GM18520 (cell line): Measurements from ENCODE around the gene KIF26A.

Experiments
- ATAC-seq: cut with Tn5 transposase; IDR thresholded peaks from one replicate; pipeline ENCODE4 v1.9.1; 2021; ENCODE audit not compliant: unreplicated experiment

The KIF26A gene

DNA sequence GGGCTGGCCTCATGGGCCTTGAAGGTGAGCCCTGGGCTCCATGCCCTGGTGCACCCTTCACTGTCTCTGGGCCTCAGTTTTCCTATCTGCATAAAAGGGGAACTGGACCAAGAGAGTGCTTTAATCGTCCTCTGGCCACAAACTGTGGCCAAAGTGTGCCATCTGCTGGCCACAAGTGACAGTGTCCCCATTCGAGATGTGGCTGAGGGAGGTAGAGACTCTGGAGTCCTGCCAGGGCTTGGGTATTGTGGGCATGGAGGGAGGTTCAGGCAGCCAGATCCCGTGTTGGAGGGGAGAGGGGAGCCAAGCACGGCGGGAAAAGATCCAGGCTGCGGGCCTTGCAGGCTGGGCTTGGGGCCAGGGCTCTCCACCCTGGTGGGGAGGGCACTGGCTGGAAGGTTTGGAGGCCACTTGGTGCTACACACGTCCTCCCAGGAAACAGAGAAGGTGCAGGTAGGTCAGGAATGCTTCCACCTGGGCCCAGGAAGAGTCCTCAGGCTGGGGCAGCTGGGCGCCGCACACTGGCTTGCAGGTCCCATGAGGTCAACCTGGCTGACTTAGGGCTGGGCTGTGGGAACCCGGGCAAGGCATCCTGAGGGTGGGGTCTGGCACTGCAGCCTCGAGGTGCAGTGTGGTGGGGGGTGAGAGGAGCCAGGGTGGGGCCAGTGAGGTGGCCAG lies 7.3 kb upstream of the KIF26A start:
- ATAC-seq: no peak

DNA sequence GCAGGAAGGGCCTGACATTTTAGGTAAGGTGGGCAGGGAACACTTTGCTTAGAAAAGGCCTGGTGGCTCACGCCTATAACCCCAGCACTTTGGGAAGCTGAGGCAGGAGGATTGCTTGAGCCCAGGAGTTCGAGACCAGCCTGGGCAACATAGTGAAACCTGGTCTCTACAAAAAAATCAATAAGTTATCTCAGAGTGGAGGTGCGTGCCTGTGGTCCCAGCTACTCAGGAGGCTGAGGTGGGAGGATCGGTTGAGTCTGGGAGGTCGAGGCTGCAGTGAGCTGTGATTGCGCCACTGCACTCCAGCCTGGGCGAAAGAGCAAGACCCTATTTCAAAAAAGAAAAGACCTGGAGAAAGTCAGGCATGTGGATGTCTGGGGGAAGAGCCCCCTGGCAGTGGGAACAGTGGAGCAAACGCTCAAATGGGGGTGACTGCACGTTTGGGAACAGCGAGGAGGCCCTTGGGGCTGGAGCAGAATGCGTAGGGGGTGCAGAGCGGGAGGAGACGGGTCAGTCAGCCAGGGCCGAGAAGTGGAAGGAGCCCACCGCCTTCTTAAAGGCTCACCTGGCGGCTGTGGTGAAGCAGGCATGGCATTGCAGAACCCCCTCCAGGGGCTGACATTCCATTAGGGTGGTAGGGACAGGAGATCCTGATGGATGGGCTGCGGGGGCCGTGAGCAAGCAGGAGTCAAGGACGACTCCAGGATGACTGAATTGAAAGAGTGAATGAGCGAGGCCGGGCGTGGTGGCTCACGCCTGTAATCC lies 6.2 kb upstream of the KIF26A start:
- no peak for ATAC-seq

DNA sequence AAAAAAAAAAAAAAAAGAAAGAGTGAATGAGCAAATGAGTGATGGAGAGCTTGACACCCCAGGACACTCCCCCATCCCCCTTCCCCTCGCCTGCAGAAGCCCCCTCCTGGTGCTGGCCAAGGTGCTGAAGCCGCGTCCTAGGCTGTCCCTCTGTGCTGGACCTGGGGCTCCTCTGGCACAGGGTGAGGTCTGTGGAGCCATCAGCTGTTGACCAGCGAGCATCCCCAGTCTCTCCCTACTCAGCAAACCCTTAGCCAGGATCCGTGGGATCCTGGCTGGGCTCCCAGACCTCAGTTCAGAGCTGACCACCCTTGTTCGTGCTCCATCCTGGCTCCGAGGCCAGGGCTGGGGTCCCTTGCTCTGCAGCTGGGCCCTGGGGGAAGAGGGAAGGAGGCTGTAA lies 5.4 kb upstream of the KIF26A start:
- no peak for ATAC-seq

DNA sequence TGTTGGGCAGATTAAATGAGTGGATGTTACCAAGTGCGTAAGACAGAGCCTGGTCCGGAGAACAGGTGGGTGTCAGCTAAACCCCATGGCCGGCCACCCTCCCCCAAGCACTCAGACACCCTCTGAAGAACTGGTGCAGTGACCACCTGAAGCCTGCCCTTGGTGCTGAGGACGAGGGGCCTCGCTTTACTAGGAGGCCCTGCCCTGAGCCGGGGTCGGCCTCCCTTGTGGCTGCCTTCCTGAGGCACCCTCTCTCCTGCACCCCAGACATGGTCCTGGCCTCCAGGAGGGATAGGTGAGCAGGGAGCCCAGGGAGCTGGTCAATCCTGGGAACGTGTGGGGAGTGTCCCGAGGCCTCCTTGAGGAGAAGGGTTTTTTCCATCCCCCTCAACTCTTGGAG lies 4.9 kb upstream of the KIF26A start:
- ATAC-seq: no peak

DNA sequence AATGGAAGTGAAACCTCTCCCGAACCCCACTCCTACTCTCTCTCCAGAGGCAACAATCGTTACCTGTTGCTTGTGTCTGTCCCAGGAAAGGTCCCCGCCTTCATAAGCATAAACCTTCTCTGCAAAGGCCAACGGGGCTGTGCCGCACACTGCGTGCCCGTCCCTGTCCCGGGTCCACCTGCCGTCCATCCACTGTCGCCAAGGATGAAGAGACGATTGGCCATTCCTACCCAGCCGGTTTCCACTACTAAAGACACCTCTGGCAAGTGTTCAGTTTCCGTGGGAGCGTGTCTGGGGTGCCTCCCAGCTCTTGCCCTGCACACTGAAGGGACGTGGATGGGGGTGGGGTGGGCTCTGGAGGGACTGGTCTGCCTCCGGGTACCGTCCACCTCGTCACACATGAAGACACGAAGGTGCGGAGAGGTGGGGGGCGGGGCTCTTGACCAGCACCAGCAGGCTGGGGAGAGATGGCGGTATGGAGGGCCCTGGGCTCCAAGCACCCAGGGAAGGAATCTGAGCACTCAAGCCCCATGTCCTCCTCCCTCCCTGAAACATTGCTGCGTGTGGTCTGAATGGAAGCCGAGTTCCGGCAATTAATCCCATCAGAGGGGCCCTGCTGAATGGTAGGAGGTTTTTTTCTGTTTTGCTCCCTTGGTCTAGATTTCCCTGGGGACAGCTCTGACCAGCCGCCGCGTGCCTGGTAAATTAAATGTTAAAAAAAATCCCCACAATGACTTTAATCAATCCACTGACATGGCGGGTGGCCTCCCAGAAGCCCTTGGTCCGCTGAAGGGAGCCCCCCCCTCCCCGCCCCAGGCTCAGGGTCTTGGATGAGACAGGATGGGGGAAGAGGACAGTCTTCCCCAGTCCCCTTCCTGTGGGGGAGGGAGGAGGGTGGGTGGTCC lies 4.1 kb upstream of the KIF26A start:
- ATAC-seq: no peak

DNA sequence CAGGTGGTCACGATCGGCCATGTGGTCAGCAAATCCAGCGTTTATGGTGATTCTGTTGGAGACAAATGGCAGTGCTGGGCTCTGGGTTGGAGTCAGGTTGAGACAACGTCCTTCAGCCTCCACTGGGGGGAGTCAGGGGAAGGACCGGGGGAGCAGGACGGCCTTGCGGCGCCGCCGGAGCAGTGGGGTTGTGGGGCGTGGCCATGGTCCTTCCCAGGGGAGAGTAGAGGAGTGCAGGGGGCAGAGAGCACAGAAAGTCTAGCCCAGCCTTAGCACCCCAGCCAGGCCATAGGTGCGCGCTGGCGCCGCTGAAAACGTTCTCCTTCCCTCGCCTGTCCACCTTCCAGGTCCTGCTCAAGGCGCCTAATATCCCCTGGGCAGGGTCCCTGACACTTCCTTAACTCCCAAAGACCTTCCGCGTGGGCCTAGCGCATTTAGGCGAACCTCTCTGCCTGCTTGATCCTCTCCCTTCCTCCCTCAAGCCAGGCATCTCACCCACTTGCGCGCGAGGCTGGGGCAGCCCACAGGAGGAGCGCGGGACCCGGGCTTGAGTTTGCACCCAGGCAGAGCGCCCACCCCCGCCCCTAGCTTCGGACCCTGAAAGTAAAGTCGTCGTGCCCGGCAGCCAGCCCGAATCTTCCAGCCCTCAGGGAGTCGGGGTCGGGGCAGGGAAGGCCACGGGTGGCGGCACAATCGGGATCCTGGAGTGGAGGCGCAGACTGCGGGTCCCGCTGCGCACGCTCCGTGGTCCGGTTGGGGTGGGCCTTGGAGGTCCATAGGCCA lies 3.1 kb upstream of the KIF26A start:
- no peak for ATAC-seq

DNA sequence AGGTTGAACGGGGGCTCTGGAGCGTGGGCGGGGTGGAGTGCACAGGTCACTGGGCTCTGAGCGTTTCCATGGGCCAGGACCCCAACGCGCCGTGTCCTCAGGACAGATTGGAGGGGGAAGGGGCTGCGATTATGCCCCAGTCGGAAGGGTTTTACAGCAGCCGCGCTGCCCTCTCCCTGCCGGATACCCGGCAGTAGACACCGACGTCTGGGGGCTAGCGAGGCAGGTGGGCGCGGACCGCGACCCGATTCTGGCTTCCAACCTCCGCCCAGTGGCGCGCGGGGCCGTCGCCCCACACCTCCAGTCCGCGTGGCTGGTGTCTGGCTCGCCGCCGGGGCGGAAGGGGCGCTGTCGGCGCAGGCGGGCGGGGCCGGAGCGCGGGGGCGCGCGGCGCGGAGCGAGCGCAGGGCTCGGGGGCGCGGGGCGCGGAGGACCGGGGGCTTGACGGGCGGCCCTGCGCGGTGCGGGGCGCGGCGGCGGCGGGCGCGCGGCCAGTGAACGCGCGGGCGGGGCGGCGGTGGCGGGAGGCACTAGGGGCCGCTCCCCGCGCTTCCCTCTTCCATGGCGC lies 2.4 kb upstream of the KIF26A start:
- ATAC-seq: no peak

DNA sequence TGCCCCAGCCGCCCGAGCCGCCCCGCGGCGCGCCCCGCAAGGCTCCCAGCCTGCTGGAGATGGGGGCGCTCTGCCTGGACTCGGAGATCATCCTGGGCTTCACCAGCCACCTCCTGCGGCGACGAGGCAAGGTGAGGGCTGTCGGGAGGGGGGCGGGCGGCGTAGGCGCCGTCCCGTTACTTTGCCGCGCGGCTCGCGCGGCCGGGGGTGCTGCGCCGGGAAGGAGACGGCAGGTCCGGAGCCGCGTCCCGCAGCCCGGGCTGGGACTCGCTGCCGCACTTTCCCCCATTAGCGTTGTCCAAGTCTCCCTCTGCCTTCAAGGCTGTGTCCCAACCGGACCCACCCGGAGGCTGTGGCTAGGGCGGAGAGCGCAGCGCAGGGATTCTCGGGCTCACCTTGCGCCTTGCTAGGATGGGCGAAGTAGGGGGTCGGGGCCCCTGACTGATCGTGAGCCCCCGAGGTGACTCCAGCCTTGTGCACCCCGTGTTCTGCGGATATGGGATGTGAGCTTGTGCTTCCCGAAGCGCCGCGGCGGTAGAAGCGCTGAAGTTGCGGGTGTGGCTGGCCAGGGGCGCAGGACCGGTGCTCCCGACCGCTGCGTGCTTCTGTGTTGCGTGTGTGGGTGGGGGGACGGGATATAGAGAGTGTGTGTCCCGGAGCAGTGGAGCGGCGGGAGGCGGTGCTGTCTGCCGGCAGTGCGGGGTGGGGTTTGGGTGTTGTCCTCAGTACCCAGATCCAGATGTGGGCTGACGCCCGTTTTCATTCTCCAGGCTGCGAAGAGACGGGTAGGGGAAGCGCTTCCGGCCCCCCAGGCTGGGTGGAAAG lies 1.7 kb upstream of the KIF26A start:
- no peak for ATAC-seq

DNA sequence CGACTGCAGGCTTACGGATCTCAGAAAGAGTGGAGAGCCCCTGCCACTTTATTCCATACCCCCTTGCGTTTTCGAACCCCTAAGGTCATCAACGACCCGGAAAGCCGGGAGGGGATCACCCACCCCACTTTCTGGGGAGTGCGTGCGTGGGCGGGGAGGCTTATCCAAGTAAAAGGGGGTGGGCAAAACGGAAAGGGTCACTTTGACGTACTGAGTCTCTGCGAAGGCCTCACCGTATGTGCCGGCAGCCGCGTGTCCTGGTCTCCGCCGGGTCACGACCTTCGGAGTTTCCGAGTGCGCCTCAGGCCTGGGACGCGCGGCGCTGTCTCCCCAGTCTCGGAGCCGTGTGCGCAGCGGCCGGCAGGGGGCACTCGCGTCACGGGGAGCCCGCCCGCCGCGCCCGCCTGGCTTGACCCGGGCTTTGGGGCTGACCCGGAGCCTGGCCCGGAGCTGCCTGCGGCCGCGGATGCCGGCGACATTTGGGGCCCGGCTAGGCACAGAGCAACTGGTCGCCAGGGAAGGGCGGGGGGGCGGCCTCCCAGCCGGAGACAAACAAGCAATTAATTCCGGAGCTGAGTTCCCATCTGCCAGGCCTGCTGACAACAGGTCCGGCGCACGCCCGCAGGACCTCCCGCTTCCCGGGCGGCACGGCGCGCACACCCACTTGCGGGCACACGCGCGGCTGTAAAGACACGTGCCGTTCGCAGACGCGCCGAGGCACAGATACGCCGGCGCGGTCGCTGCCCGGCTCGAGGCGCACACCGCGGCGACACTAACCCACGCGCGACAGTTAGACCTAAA lies 890 bp upstream of the KIF26A start:
- ATAC-seq: no peak

DNA sequence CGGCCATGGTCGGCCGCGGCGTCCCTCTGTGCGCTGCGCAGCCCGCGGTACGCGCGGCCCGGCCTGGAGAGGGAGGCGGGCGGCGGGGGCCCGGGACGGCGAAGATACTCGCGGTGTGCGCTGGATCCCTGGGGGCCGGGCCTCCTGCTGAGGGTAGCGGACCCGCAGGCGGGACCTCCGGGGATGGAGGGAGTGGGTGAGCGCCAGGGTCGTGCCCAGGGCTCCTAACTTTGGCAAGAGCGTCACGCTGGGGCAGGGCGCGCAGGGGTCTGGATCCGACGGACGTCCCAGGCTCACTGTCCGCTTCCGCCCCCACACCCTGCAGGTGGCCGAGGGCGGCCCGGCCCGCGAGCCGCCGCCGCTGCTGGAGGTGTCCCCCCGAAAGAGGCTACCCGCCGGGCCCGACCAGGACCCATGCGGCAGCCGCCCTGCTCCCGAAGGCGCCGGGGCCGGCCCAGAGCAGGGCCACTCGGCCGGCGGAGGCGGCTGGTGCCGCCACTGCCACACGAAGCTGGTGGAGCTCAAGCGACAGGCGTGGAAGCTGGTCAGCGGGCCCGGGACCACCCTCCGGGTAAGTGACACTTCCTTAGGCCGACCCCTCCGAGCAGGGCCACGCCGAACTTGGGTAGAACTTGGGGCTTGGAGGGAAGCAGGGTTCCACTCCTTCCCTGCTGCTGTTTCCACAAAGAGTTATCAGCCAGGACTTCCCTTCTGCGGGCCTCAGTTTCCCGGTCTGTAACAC lies 502 bp downstream of the KIF26A start:
- ATAC-seq: no peak

DNA sequence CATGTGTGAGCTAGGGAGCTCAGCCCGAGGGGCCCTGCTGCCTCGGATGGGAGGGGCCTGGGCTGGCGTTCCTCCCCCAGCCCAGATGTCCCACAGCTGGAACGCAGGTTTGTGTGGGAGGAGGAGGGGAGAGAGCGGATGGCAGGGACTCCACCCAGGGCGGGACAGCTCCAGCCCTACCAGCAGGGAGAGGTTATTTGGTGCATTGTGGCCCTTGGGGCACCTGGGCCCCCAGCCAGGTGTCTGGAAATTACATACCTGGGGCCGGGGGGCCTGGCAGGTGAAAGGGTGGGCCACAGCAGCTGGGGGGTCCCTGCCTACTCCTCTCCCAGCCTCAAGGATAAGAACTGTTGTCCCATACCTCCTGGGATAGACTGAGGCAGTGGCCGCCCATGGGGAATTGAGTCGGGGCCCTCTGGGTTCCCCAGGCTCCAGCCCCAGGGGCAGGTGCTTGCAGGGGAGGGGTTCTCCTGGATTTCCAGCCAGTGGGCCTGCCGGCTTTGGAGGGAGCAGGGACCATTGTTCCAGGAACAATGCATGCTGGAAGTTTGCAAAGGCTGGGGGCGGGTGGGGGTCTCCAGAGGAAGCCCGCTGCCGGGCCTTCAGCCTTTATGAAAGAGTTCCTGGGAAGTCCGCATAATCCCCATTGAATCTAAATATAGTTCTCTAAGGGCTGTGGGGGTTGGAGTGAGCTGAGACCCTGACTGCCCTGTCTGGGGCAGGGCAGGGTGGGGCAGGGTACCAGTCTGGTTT lies 1.2 kb downstream of the KIF26A start:
- no peak for ATAC-seq

DNA sequence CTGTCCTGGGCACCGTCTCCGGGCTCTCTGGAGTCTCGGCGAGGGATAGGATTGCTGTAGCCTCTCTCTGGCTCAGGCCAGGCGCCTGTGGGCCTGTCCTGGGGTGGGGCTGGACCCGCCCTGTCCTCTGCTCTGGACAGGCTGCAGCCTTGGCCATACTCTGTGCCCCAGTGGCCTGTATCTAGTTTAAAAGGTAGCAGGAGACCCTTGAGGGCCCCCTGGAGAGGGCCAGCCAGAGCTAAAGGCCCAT lies 1.8 kb downstream of the KIF26A start:
- no peak for ATAC-seq

DNA sequence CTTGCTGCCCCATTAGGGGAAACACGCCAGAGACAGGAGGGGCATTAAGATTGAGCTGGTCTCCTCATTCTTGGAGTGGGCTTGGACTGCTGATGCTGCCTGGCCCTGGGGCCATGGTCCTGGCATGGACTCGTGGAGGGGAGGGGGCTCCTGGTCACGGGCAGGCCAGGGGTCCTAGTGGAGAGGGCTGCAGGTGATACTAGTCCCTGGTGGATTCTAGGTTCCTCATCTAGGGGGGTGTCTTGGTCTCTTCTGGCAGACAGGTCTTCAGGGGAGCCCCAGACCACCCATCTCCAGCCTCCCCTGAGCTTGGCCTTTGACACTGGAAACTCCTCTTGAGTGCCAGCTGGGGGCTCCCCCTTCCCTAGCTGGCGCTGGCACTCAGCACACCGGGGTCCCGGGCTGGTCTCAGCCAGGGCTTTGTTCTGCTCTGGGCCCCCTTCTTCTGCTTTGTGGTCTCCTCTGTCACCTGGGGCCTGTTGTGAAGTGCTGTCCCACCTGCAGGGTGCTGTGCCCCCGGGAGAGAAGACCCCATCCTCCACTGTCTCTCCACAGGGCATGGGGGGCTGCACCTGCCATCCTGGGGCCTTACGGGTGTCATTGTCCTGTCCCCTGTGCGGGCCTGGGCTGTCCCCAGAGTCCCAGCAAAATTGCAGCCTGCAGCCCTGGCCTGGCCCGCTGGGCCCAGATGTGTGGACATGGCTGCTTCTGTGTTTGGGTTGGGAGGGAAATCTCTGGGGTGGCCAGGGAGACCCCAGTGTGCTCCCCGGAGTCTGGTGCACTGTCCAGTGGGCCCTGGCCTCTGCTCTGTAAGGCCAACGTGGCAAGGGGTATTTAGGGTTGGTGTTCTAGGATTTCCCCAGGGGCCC lies 2.3 kb downstream of the KIF26A start:
- no peak for ATAC-seq

DNA sequence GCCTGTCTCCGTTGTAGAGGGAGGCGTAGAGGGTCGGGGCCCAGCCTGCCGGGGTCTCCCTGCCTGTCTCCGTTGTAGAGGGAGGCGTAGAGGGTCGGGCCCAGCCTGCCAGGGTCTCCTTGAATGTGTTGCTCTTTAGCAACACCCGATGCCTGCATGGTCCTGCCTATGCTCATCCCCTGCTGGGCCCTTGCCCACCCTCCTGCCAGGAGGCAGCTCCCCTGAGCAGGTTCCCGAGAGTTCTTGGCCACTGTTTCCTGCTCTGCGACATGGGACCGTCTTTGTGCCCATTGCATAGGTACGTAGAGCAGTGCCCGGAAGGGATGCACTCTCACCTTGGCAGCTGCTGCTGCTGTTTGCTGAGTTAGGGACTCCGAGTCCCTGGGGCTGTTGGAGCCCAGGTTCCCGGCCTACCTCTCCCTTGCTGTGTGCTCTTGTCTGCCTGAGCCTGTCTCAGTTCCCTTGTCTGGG lies 3.3 kb downstream of the KIF26A start:
- ATAC-seq: no peak

DNA sequence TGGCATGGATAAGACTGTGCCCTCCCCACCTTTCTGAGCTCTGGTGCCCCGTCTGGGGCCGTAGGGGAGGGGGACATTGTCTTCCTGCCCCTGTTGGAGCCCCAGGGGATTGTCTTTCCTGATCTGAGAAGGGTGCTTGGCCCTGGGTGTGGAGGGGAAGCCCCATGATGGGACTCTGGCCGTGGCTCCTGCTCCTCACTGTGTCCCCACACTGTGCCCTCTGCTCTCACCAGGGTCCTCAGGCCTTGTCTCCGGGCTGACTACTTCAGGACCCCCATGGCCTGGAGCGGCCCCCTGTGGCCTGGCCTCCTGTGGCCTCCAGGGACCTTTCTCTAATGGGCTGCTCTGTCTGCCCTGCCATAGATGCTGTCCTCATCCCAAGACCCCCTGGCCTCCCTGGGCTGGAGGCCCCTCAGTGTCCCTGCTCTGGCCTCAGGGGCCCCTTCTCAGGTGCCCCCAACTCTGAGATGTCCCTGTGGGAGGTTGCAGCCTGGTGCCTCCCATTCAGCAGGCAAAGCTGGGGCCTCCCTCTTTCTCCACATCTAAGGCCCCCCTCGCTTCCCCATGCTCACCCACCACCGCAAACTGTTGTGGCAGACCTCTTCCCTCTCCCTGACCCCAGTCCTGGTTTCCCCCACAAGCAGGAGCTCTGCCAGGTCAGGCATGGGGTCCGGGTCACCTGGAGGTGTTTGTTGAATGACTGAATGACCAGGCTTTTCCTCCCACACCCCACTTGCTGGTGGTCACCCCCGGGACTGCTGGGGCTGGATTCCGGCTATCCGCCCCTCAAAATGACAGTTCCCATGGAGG lies 4.0 kb downstream of the KIF26A start:
- ATAC-seq: no peak

DNA sequence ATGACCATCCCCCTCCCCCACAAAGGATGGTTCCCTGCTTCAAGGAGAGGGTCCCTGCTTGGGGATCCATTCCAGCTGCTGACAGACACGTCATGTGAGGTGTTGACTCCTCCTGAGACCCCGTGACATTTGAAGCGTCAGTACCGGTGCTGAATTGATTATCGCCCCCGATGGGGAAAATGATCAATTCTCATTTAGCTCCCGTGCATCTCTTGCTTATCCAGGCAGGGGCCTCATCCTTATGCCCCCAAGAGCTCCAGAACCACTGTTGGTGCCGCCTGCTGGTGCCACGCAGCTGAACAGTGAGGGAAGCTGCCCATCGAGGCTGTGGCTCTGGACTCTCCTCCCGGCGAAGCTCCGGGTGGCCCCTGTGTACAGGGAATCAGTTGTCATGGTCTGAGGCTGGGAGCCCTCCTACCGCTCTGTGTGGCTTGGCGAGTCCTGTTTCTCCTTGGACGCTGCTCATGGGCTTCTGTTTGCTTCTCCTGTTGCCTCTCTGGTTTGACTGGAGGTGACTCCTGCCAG lies 4.6 kb downstream of the KIF26A start:
- no peak for ATAC-seq
